WTC11 (cell line): Measurements from ENCODE around the gene PDE11A. TPM values are rescaled to one million over a fixed set of nuclear protein-coding genes. Genes with fewer than 3 reads are reported as not detected.

Experiments used
- ATAC-seq: fragments of 200-7000 bp; cut with Tn5 transposase; 2 replicates; pipeline ENCODE4 v1.10.0; 2021; ENCODE audit warnings: mild to moderate bottlenecking, moderate library complexity
- CTCF ChIA-PET: fragments of 300-600 bp; sonication (Branson Sonifier 250); formaldehyde crosslinking; loops from one replicate; lab custom pipeline; 2021; ENCODE audit warnings: antibody characterized with exemption; lab: Charles Lee
- POLR2A ChIA-PET: fragments of 350-600 bp; sonication (Branson Sonifier 250); formaldehyde crosslinking; loops from one replicate; lab custom pipeline; 2021; ENCODE audit warnings: antibody characterized with exemption; lab: Charles Lee
- DNase-seq: peaks from one replicate; pipeline ENCODE4 v3.0.0; 2021; ENCODE audit warnings: low spot score
- H3K27ac Mint-ChIP-seq: 2 replicates; pipeline ENCODE4 v1.8.0; 2021; ENCODE audit warnings: mixed read lengths
- H3K27me3 Mint-ChIP-seq: 2 replicates; pipeline ENCODE4 v1.8.0; 2021; ENCODE audit warnings: low read depth, mild to moderate bottlenecking, moderate library complexity, mixed read lengths
- H3K36me3 Mint-ChIP-seq: 2 replicates; pipeline ENCODE4 v1.8.0; 2021; ENCODE audit warnings: mixed read lengths
- H3K4me1 Mint-ChIP-seq: 2 replicates; pipeline ENCODE4 v1.8.0; 2022; ENCODE audit warnings: mixed read lengths
- H3K4me3 Mint-ChIP-seq: 2 replicates; pipeline ENCODE4 v1.8.0; 2021; ENCODE audit warnings: mild to moderate bottlenecking, moderate library complexity, mixed read lengths
- H3K9me3 Mint-ChIP-seq: 2 replicates; pipeline ENCODE4 v1.8.0; 2021; ENCODE audit warnings: mixed read lengths
- ARID4B ChIP-seq: sonication (generic); formaldehyde crosslinking; IDR thresholded peaks from 2 replicates; pipeline ENCODE4 v1.8.0; 2023; ENCODE audit warnings: missing genetic modification reagents, mild to moderate bottlenecking, borderline replicate concordance
- CBFB ChIP-seq: sonication (generic); formaldehyde crosslinking; IDR thresholded peaks from 2 replicates; pipeline ENCODE4 v1.8.1; 2022; ENCODE audit warnings: mild to moderate bottlenecking, low read depth, missing genetic modification reagents
- CDX4 ChIP-seq: fragments of 250-450 bp; sonication (Bioruptor Pico); IDR thresholded peaks from 2 replicates; pipeline ENCODE4 v1.9.0; 2021; ENCODE audit warnings: moderate library complexity, mild to moderate bottlenecking, inconsistent platforms, borderline replicate concordance
- CTCF ChIP-seq: fragments of 200-600 bp; IDR thresholded peaks from 2 replicates; pipeline ENCODE4 v1.8.0; 2022; ENCODE audit warnings: antibody characterized with exemption
- IRF1 ChIP-seq: sonication (generic); formaldehyde crosslinking; IDR thresholded peaks from 2 replicates; pipeline ENCODE4 v1.8.0; 2023; ENCODE audit warnings: missing genetic modification reagents
- IRF2 ChIP-seq: sonication (generic); formaldehyde crosslinking; IDR thresholded peaks from 2 replicates; pipeline ENCODE4 v1.8.0; 2022; ENCODE audit warnings: low read depth, missing genetic modification reagents, borderline replicate concordance
- JUN ChIP-seq: sonication (generic); formaldehyde crosslinking; IDR thresholded peaks from 2 replicates; pipeline ENCODE4 v1.8.0; 2023; ENCODE audit warnings: mild to moderate bottlenecking, missing genetic modification reagents
- MAX ChIP-seq: sonication (generic); formaldehyde crosslinking; IDR thresholded peaks from 2 replicates; pipeline ENCODE4 v1.8.0; 2022; ENCODE audit warnings: mild to moderate bottlenecking, missing genetic modification reagents
- MXD4 ChIP-seq: fragments of 250-450 bp; sonication (Bioruptor Pico); IDR thresholded peaks from 2 replicates; pipeline ENCODE4 v1.8.0; 2021; ENCODE audit warnings: mild to moderate bottlenecking, moderate library complexity, borderline replicate concordance
- MYBL2 ChIP-seq: sonication (generic); formaldehyde crosslinking; IDR thresholded peaks from 2 replicates; pipeline ENCODE4 v1.8.1; 2023; ENCODE audit warnings: mild to moderate bottlenecking, moderate library complexity, missing genetic modification reagents
- NFATC4 ChIP-seq: fragments of 250-450 bp; sonication (Bioruptor Pico); IDR thresholded peaks from 2 replicates; pipeline ENCODE4 v1.9.0; 2021; ENCODE audit warnings: mild to moderate bottlenecking
- NFE2L1 ChIP-seq: sonication (generic); formaldehyde crosslinking; IDR thresholded peaks from 2 replicates; pipeline ENCODE4 v1.8.1; 2023; ENCODE audit warnings: missing genetic modification reagents
- NR2C2 ChIP-seq: sonication (generic); formaldehyde crosslinking; IDR thresholded peaks from 2 replicates; pipeline ENCODE4 v1.8.0; 2022; ENCODE audit warnings: mild to moderate bottlenecking, missing genetic modification reagents
- PRDM15 ChIP-seq: sonication (generic); formaldehyde crosslinking; IDR thresholded peaks from 2 replicates; pipeline ENCODE4 v1.8.0; 2022; ENCODE audit warnings: missing genetic modification reagents
- PRRX2 ChIP-seq: fragments of 250-450 bp; sonication (Bioruptor Pico); IDR thresholded peaks from 2 replicates; pipeline ENCODE4 v1.8.0; 2021; ENCODE audit warnings: mild to moderate bottlenecking
- USF1 ChIP-seq: sonication (generic); formaldehyde crosslinking; IDR thresholded peaks from 2 replicates; pipeline ENCODE4 v1.8.0; 2022; ENCODE audit warnings: mild to moderate bottlenecking, missing genetic modification reagents
- ZBTB21 ChIP-seq: sonication (generic); formaldehyde crosslinking; IDR thresholded peaks from 2 replicates; pipeline ENCODE4 v1.8.1; 2023; ENCODE audit warnings: mild to moderate bottlenecking, missing genetic modification reagents, borderline replicate concordance
- ZNF232 ChIP-seq: sonication (generic); formaldehyde crosslinking; IDR thresholded peaks from 2 replicates; pipeline ENCODE4 v1.8.0; 2022; ENCODE audit warnings: mild to moderate bottlenecking, missing genetic modification reagents
- ZNF671 ChIP-seq: fragments of 250-450 bp; sonication (Bioruptor Pico); IDR thresholded peaks from 2 replicates; pipeline ENCODE4 v1.8.0; 2021; ENCODE audit warnings: mild to moderate bottlenecking
- ZSCAN18 ChIP-seq: fragments of 250-450 bp; sonication (Bioruptor Pico); IDR thresholded peaks from 2 replicates; pipeline ENCODE4 v2.1.2; 2022; ENCODE audit warnings: mild to moderate bottlenecking, moderate library complexity
- total RNA-seq: library from RNA; stranded (reverse); gene quantifications from 3 replicates; pipeline ENCODE4 v1.2.3, GENCODE V29; 2021

Gene PDE11A
- total RNA-seq, 1 experiment from 2014 or later: 0.13 TPM

GRCh38 chr2:177886824-177887223 is 185.8 kb downstream of the PDE11A start (continued):
- no peak for TF ChIP-seq CTCF
- TF ChIP-seq USF1: no peak
- TF ChIP-seq NFATC4 (CRISPR knock-in tag): no peak
- TF ChIP-seq ZSCAN18: no peak
- TF ChIP-seq ZNF232 (CRISPR knock-in tag): no peak
- no peak for TF ChIP-seq PRRX2 (CRISPR knock-in tag)
- no peak for TF ChIP-seq ZNF671
- TF ChIP-seq, all 79 proteins: peak for 0

- DNase-seq: no peak
- ChIA-PET CTCF (interaction anchor here (1.3 kb wide), 1 partner anchor 86 kb away, joined by 5 read pairs; no protein-coding TSS in a partner anchor), POLR2A (no interaction called here)
- ATAC-seq: no peak
- no peak overlapping the region for H3K4me3 Mint-ChIP-seq
- H3K36me3 Mint-ChIP-seq: no peaks in the 10 kb centered on the region
- H3K9me3 Mint-ChIP-seq: peaks cover 7% of the 10 kb centered on the region
- H3K27me3 Mint-ChIP-seq: no peaks in the 10 kb centered on the region; the same call in 1 of the 2 replicates
- no peak overlapping the region for H3K27ac Mint-ChIP-seq
- peaks cover 26% of the 10 kb centered on the region for H3K4me1 Mint-ChIP-seq
- TF ChIP-seq ARID4B (CRISPR knock-in tag) (no peak), PRDM15 (no peak), JUN (CRISPR knock-in tag) (no peak), ZBTB21 (no peak), IRF1 (CRISPR knock-in tag) (no peak), IRF2 (CRISPR knock-in tag) (no peak), MXD4 (CRISPR knock-in tag) (no peak), MAX (no peak), ZSCAN18 (no peak), CBFB (CRISPR knock-in tag) (no peak), NR2C2 (CRISPR knock-in tag) (no peak), MYBL2 (CRISPR knock-in tag) (no peak), NFE2L1 (CRISPR knock-in tag) (no peak), CDX4 (CRISPR knock-in tag) (no peak)
These were observed 186.6 kb downstream of the PDE11A start for GRCh38 chr2:177885828-177886466.
